GM12878 (cell line): ENCODE data around the gene GNPTG. TPM values are rescaled to one million over a fixed set of nuclear protein-coding genes. Genes with fewer than 3 reads are reported as not detected.
A peak's percentile ranks its signal among the peaks of the same experiment; 100 is the strongest.

Source experiments
- BACH1 ChIP-seq: fragments of 450-650 bp; IDR thresholded peaks from 2 replicates; pipeline ENCODE4 v1.6.1; 2017; ENCODE audit warnings: mild to moderate bottlenecking, borderline replicate concordance
- CHD2 ChIP-seq: IDR thresholded peaks from 2 replicates; pipeline ENCODE4 v1.6.1; 2011; ENCODE audit warnings: low read depth, low read length, improper control_type of control experiment, borderline replicate concordance
- E2F8 ChIP-seq: fragments of 450-650 bp; IDR thresholded peaks from 2 replicates; pipeline ENCODE4 v1.6.1; 2018; ENCODE audit warnings: mild to moderate bottlenecking, low read depth, moderate library complexity; ENCODE audit not compliant: partially characterized antibody
- GABPA ChIP-seq: IDR thresholded peaks from 2 replicates; pipeline ENCODE4 v1.6.1; 2014; ENCODE audit warnings: antibody characterized with exemption, low read depth, mild to moderate bottlenecking, inconsistent platforms
- NR2F1 ChIP-seq: fragments of 450-650 bp; conservative IDR thresholded peaks from 2 replicates; pipeline ENCODE4 v1.6.1; 2017; ENCODE audit warnings: mild to moderate bottlenecking
- PML ChIP-seq: IDR thresholded peaks from 2 replicates; pipeline ENCODE4 v1.6.1; 2012; ENCODE audit warnings: low read length, inconsistent platforms
- POLR2AphosphoS2 ChIP-seq: IDR thresholded peaks from 2 replicates; pipeline ENCODE4 v1.6.1; 2011; ENCODE audit warnings: low read depth, mild to moderate bottlenecking, low read length, improper control_type of control experiment, moderate library complexity
- RELA ChIP-seq: fragments of 450-650 bp; IDR thresholded peaks from 2 replicates; pipeline ENCODE4 v1.8.0; 2014; ENCODE audit warnings: borderline replicate concordance; ENCODE audit not compliant: partially characterized antibody
- TAF1 ChIP-seq: IDR thresholded peaks from 2 replicates; pipeline ENCODE4 v1.6.1; 2011; ENCODE audit warnings: mild to moderate bottlenecking, low read depth, low read length, borderline replicate concordance
- ZBTB4 ChIP-seq: fragments of 450-650 bp; formaldehyde crosslinking; IDR thresholded peaks from 2 replicates; pipeline ENCODE4 v1.4.0; 2022; ENCODE audit warnings: mild to moderate bottlenecking, moderate library complexity
- polyA plus RNA-seq, 11 experiments: library from polyadenylated mRNA; depleted of rRNA in 4 of 11; unstranded in 6 of 11; stranded (reverse) in 5 of 11; fragments of >200 nt; fragmentation: Nextera tagmentation in 4 of 11; fragmentation: Illumina TruSeq in 1 of 11; extraction: Ambion mirVana in 4 of 11; extraction: Trizol in 1 of 11; gene quantifications; 1 replicate in 1 of 11; 2 replicates in 10 of 11; pipeline versions ENCODE4 v1.2.1 to v1.2.3, GENCODE V29; 2011 to 2016; ENCODE audit warnings: inconsistent platforms in 2 of 11, missing spikeins in 2 of 11, low read depth in 1 of 11
- total RNA-seq, 4 experiments: library from RNA; depleted of rRNA in 3 of 4; stranded (reverse); fragments of >200 nt in 3 of 4; fragmentation: Illumina TruSeq in 1 of 4; extraction: Trizol in 1 of 4; gene quantifications; 2 replicates each; pipeline versions ENCODE4 v1.2.1 to v1.2.3, GENCODE V29; 2013 to 2021
- TF ChIP-seq, protein P1 (sequence below): fragments of 450-650 bp; IDR thresholded peaks from 2 replicates; pipeline ENCODE4 v1.6.1; 2018; ENCODE audit warnings: borderline replicate concordance, mild to moderate bottlenecking; ENCODE audit not compliant: partially characterized antibody
- TF ChIP-seq, protein P2 (sequence below): IDR thresholded peaks from 2 replicates; pipeline ENCODE4 v1.6.1; 2011; ENCODE audit warnings: low read depth, mild to moderate bottlenecking, low read length, moderate library complexity, borderline replicate concordance; ENCODE audit errors: extremely low read depth
- TF ChIP-seq, protein P3 (sequence below): IDR thresholded peaks from 2 replicates; pipeline ENCODE4 v1.6.1; 2012; ENCODE audit warnings: low read length, inconsistent platforms
- TF ChIP-seq, protein P4 (sequence below): fragments of 450-650 bp; IDR thresholded peaks from 2 replicates; pipeline ENCODE4 v1.6.1; 2017; ENCODE audit warnings: mild to moderate bottlenecking
- TF ChIP-seq, protein P5 (sequence below): fragments of 450-650 bp; IDR thresholded peaks from 2 replicates; pipeline ENCODE4 v1.6.1; 2016; ENCODE audit warnings: mild to moderate bottlenecking

Gene GNPTG
- total and polyA plus RNA-seq, 10 of the 15 experiments (the other 5 are each of a cell fraction or from before 2014, with no cell fraction given), result 0.80 to 32.6 (median 20.9) TPM

GRCh38 chr16:1363501-1364041, 11.8 kb downstream of the GNPTG start (continued):
- TF ChIP-seq, protein P1, sequence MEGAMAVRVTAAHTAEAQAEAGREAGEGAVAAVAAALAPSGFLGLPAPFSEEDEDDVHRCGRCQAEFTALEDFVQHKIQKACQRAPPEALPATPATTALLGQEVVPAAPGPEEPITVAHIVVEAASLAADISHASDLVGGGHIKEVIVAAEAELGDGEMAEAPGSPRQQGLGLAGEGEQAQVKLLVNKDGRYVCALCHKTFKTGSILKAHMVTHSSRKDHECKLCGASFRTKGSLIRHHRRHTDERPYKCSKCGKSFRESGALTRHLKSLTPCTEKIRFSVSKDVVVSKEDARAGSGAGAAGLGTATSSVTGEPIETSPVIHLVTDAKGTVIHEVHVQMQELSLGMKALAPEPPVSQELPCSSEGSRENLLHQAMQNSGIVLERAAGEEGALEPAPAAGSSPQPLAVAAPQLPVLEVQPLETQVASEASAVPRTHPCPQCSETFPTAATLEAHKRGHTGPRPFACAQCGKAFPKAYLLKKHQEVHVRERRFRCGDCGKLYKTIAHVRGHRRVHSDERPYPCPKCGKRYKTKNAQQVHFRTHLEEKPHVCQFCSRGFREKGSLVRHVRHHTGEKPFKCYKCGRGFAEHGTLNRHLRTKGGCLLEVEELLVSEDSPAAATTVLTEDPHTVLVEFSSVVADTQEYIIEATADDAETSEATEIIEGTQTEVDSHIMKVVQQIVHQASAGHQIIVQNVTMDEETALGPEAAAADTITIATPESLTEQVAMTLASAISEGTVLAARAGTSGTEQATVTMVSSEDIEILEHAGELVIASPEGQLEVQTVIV, result no peak
- TF ChIP-seq, protein P2, sequence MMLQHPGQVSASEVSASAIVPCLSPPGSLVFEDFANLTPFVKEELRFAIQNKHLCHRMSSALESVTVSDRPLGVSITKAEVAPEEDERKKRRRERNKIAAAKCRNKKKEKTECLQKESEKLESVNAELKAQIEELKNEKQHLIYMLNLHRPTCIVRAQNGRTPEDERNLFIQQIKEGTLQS, result no peak
- TF ChIP-seq RELA, result peak; percentile 34
- no peak for TF ChIP-seq E2F8
- 0 out of 2 replicates have a peak, but pooled peaks have one; percentile 42 for TF ChIP-seq BACH1
- TF ChIP-seq CHD2, result no peak
- TF ChIP-seq GABPA, result no peak
- TF ChIP-seq, protein P3, sequence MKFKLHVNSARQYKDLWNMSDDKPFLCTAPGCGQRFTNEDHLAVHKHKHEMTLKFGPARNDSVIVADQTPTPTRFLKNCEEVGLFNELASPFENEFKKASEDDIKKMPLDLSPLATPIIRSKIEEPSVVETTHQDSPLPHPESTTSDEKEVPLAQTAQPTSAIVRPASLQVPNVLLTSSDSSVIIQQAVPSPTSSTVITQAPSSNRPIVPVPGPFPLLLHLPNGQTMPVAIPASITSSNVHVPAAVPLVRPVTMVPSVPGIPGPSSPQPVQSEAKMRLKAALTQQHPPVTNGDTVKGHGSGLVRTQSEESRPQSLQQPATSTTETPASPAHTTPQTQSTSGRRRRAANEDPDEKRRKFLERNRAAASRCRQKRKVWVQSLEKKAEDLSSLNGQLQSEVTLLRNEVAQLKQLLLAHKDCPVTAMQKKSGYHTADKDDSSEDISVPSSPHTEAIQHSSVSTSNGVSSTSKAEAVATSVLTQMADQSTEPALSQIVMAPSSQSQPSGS, result no peak
- TF ChIP-seq ZBTB4 (CRISPR knock-in tag), result no peak
- TF ChIP-seq, protein P4, sequence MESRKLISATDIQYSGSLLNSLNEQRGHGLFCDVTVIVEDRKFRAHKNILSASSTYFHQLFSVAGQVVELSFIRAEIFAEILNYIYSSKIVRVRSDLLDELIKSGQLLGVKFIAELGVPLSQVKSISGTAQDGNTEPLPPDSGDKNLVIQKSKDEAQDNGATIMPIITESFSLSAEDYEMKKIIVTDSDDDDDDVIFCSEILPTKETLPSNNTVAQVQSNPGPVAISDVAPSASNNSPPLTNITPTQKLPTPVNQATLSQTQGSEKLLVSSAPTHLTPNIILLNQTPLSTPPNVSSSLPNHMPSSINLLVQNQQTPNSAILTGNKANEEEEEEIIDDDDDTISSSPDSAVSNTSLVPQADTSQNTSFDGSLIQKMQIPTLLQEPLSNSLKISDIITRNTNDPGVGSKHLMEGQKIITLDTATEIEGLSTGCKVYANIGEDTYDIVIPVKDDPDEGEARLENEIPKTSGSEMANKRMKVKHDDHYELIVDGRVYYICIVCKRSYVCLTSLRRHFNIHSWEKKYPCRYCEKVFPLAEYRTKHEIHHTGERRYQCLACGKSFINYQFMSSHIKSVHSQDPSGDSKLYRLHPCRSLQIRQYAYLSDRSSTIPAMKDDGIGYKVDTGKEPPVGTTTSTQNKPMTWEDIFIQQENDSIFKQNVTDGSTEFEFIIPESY, result peak; percentile 54; the same call in 1 of the 2 replicates
- TF ChIP-seq POLR2AphosphoS2, result no peak
- TF ChIP-seq, protein P5, sequence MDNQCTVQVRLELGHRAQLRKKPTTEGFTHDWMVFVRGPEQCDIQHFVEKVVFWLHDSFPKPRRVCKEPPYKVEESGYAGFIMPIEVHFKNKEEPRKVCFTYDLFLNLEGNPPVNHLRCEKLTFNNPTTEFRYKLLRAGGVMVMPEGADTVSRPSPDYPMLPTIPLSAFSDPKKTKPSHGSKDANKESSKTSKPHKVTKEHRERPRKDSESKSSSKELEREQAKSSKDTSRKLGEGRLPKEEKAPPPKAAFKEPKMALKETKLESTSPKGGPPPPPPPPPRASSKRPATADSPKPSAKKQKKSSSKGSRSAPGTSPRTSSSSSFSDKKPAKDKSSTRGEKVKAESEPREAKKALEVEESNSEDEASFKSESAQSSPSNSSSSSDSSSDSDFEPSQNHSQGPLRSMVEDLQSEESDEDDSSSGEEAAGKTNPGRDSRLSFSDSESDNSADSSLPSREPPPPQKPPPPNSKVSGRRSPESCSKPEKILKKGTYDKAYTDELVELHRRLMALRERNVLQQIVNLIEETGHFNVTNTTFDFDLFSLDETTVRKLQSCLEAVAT, result no peak
- no peak for TF ChIP-seq TAF1
- TF ChIP-seq NR2F1, result no peak
- TF ChIP-seq PML, result no peak
